ENCODE results near the gene ANKS6. TPM values are rescaled to one million over a fixed set of nuclear protein-coding genes. Genes with fewer than 3 reads are reported as not detected.

Gene ANKS6
- total and polyA plus RNA-seq, 2 of the 8 experiments (the other 6 are each of a cell fraction or from before 2014, with no cell fraction given): 34.1 to 56.3 TPM

DNA sequence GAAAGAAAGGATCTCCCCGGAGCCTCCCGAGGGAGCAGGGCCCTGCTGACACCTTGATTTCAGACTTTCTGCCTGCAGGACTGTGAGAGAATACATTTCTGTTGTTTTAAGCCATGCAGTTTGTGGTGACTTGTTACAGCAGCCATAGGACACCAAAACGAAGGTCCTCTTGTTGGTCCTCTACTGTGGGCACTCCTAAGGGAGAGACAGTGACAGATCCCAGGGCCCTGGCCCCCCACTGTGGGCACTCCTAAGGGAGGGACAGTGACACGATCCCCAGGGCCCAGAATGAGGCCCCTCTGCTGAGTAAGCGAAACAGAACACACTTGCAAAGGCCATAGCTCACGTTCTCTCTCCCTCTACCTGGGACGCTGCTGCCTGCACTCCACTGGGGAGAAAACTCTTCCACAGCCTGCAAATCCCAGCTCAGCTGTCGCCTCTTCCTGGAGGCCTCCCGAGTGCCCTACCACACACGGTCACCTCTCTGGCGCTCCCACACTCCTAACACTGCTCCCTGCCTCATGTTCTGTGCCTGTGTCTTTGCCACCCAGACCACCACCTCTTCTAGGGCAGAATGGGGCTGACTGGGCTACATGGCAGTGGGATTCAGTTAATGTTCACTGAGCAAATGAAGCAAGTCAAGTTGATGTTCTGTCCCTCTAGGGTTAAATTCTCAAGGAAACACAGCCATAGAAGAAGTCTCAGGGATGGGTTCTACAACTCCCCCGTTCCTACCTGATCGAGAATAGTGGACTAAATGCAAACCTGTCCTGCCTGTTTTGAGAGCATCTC is 23.8 kb downstream of the ANKS6 start (continued):
- TF ChIP-seq, protein P1, sequence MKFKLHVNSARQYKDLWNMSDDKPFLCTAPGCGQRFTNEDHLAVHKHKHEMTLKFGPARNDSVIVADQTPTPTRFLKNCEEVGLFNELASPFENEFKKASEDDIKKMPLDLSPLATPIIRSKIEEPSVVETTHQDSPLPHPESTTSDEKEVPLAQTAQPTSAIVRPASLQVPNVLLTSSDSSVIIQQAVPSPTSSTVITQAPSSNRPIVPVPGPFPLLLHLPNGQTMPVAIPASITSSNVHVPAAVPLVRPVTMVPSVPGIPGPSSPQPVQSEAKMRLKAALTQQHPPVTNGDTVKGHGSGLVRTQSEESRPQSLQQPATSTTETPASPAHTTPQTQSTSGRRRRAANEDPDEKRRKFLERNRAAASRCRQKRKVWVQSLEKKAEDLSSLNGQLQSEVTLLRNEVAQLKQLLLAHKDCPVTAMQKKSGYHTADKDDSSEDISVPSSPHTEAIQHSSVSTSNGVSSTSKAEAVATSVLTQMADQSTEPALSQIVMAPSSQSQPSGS (IDR thresholded peaks at IDR 0.05; ENCODE audit: low read length): no peak
- TF ChIP-seq RXRA (IDR thresholded peaks at IDR 0.05; ENCODE audit: insufficient read depth, low read depth, low read length): no peak
- TF ChIP-seq TEAD4 (IDR thresholded peaks at IDR 0.05; ENCODE audit: low read depth, low read length): no peak
- no peak for TF ChIP-seq SUZ12 (IDR thresholded peaks at IDR 0.05; ENCODE audit: low read length)

Data from H1 (cell line).